Measurements from ENCODE around the gene AEBP1. TPM values are rescaled to one million over a fixed set of nuclear protein-coding genes. Genes with fewer than 3 reads are reported as not detected.

AEBP1 gene
- total RNA-seq, 1 donor = 267 TPM

GRCh38 chr7:44157116-44158080 is 53.3 kb downstream of the AEBP1 start:
- H2AFZ ChIP-seq (ENCODE audit: low read length) = no peak overlapping the region
- H3K4me2 ChIP-seq (ENCODE audit: insufficient read depth, low read length) = no peak overlapping the region
- H3K79me2 ChIP-seq (ENCODE audit: insufficient read depth, low read length) = no peaks in the 10 kb centered on the region
- H3K27me3 ChIP-seq (ENCODE audit: insufficient read depth, low read length) = peaks cover 3% of the 10 kb centered on the region
- H3K36me3 ChIP-seq (ENCODE audit: insufficient read depth, low read length) = no peaks in the 10 kb centered on the region
- no peaks in the 10 kb centered on the region for H3K9me3 ChIP-seq (ENCODE audit: low read depth, low read length)
- peak; percentile 73 for DNase-seq (ENCODE audit: insufficient read length, low spot score, missing footprints)
- no peak overlapping the region for H3K27ac ChIP-seq (ENCODE audit: low read depth, low read length)
- no peaks in the 10 kb centered on the region for H4K20me1 ChIP-seq (ENCODE audit: insufficient read depth, low read length)
- peaks cover 2% of the 10 kb centered on the region for H3K4me1 ChIP-seq (ENCODE audit: insufficient read depth, low read length)
- no peak overlapping the region for H3K4me3 ChIP-seq (ENCODE audit: insufficient read depth, low read length)
- TF ChIP-seq CTCF (IDR thresholded peaks at IDR 0.05; ENCODE audit: extremely low read depth, low read depth, low read length) = no peak

GRCh38 chr7:44158096-44158872 is 54.1 kb downstream of the AEBP1 start:
- Histone ChIP-seq H3K4me2 (ENCODE audit: insufficient read depth, low read length) (no peak overlapping the region), H2AFZ (ENCODE audit: low read length) (no peak overlapping the region), H3K9me3 (ENCODE audit: low read depth, low read length) (no peaks in the 10 kb centered on the region), H3K4me1 (ENCODE audit: insufficient read depth, low read length) (peaks cover 11% of the 10 kb centered on the region), H4K20me1 (ENCODE audit: insufficient read depth, low read length) (no peaks in the 10 kb centered on the region), H3K36me3 (ENCODE audit: insufficient read depth, low read length) (no peaks in the 10 kb centered on the region), H3K79me2 (ENCODE audit: insufficient read depth, low read length) (no peaks in the 10 kb centered on the region), H3K27me3 (ENCODE audit: insufficient read depth, low read length) (peaks cover 3% of the 10 kb centered on the region), H3K4me3 (ENCODE audit: insufficient read depth, low read length) (no peak overlapping the region), H3K27ac (ENCODE audit: low read depth, low read length) (no peak overlapping the region)
- TF ChIP-seq CTCF (IDR thresholded peaks at IDR 0.05; ENCODE audit: extremely low read depth, low read depth, low read length) = no peak
- peak; percentile 65 for DNase-seq (ENCODE audit: insufficient read length, low spot score, missing footprints)

- no peak overlapping the region for H3K4me3 ChIP-seq (ENCODE audit: insufficient read depth, low read length)
Measured at GRCh38 chr7:44158873-44159631, 54.9 kb downstream of the AEBP1 start.

More at GRCh38 chr7:44158873-44159631, 54.9 kb downstream of the AEBP1 start:
- Histone ChIP-seq H3K36me3 (ENCODE audit: insufficient read depth, low read length) (no peaks in the 10 kb centered on the region), H3K27ac (ENCODE audit: low read depth, low read length) (no peak overlapping the region), H3K9me3 (ENCODE audit: low read depth, low read length) (no peaks in the 10 kb centered on the region), H2AFZ (ENCODE audit: low read length) (no peak overlapping the region), H4K20me1 (ENCODE audit: insufficient read depth, low read length) (no peaks in the 10 kb centered on the region), H3K4me1 (ENCODE audit: insufficient read depth, low read length) (peaks cover 18% of the 10 kb centered on the region), H3K4me2 (ENCODE audit: insufficient read depth, low read length) (no peak overlapping the region), H3K27me3 (ENCODE audit: insufficient read depth, low read length) (peaks cover 3% of the 10 kb centered on the region), H3K79me2 (ENCODE audit: insufficient read depth, low read length) (no peaks in the 10 kb centered on the region)
- no peak for TF ChIP-seq CTCF (IDR thresholded peaks at IDR 0.05; ENCODE audit: extremely low read depth, low read depth, low read length)
- DNase-seq (ENCODE audit: insufficient read length, low spot score, missing footprints) = peak; percentile 65

Data from osteoblast (primary cell).